ENCODE results near the gene RRP36. TPM values are rescaled to one million over a fixed set of nuclear protein-coding genes. Genes with fewer than 3 reads are reported as not detected.

RRP36 gene
- total RNA-seq, 1 donor from 2014 or later: 93.3 TPM

DNA sequence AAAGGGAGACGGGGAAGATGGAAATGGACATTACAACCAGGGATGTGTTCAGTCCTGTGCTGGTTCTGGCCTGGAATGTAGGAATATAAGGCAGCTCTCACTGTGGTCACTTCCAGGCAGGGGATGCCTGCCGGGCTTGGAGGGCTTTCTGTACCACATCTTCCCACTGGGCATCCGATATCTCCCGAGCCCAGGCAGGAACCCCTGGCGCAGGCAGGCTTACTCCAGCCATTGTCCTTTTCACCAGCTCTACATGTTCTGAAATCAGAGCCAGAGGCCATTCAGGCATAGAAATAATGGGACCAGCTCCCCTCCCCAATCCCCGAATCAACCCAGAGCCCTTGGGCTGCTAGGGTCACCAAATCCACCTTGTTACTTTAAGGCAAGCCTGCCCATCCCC is 9.1 kb upstream of the RRP36 start:
- Histone ChIP-seq H3K9me3 (ENCODE audit: low read depth) (no peaks in the 10 kb centered on the region), H3K4me1 (peaks cover 18% of the 10 kb centered on the region), H3F3A (ENCODE audit: low read depth) (peaks cover 13% of the 10 kb centered on the region), H3K27ac (no peak overlapping the region), H3K9ac (peak overlapping the region; percentile 74), H4K20me1 (ENCODE audit: low read depth) (peaks cover 16% of the 10 kb centered on the region), H3K79me2 (ENCODE audit: low read depth) (peaks cover 54% of the 10 kb centered on the region), H3K36me3 (no peaks in the 10 kb centered on the region), H3K4me3 (peak overlapping the region; percentile 82), H3K27me3 (no peaks in the 10 kb centered on the region), H2AFZ (replicated peaks) (no peak overlapping the region), H3K4me2 (peak overlapping the region; percentile 89)
- no peak for DNase-seq (ENCODE audit: low spot score)
- H3K36me3 Mint-ChIP-seq: peaks cover 22% of the 10 kb centered on the region
- H3K27ac Mint-ChIP-seq: no peak overlapping the region
- peaks cover 4% of the 10 kb centered on the region for H3K27me3 Mint-ChIP-seq (ENCODE audit: insufficient read depth, low read depth)
- no peak for TF ChIP-seq CTCF (IDR thresholded peaks at IDR 0.05)
- TF ChIP-seq EZH2phosphoT487 (IDR thresholded peaks at IDR 0.05): no peak
- TF ChIP-seq EZH2 (IDR thresholded peaks at IDR 0.05): no peak
- H3K9me3 Mint-ChIP-seq: no peaks in the 10 kb centered on the region
- peaks cover 32% of the 10 kb centered on the region for H3K4me1 Mint-ChIP-seq
- peak overlapping the region; percentile 95 for H3K4me3 Mint-ChIP-seq

DNA sequence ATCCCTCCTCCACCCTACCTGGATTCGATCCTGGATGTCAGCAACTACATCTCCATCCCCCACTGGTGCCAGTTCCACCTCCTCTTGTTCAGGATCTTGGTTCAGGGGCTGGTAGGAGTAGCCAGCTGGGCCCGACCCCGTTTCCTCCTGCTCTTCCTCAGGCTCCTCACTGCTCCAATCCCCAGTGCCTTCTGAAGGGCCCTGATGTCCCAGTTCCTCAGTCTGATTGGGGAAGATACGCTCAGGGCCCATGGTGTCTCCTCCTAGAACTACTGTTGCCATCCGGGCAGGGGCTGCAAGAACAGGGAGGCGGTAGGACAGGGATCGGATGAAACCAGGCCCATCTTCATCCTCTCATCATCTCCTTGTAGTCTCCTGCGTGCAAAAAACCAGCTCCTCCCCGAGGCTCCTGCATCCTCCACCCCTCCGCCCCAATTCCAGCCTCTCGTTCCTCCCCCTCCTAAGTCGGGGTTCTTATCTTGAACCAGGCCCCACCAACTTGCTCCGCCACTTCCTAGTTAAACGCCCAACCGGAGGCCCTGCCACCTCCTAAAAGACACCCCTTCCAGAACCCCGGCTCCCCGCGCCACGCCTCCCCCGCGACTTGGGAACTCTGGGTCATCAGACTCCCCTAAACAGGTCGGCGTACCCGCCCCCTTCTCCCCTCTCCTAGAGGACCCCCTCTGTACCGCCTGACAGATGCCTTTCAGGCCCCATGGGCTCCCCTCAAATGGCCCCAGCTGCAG is 8.2 kb upstream of the RRP36 start:
- TF ChIP-seq EZH2phosphoT487 (IDR thresholded peaks at IDR 0.05) (no peak), CTCF (IDR thresholded peaks at IDR 0.05) (no peak), EZH2 (IDR thresholded peaks at IDR 0.05) (no peak)
- Mint-ChIP-seq H3K9me3 (no peaks in the 10 kb centered on the region), H3K27ac (peak overlapping the region; percentile 84), H3K36me3 (peaks cover 18% of the 10 kb centered on the region), H3K4me1 (peaks cover 32% of the 10 kb centered on the region), H3K27me3 (ENCODE audit: insufficient read depth, low read depth) (peaks cover 4% of the 10 kb centered on the region), H3K4me3 (peak overlapping the region; percentile 95)
- Histone ChIP-seq H3K4me2 (peak overlapping the region; percentile 89), H3F3A (ENCODE audit: low read depth) (peaks cover 13% of the 10 kb centered on the region), H3K9me3 (ENCODE audit: low read depth) (no peaks in the 10 kb centered on the region), H3K9ac (peak overlapping the region; percentile 74), H3K27ac (no peak overlapping the region), H3K36me3 (no peaks in the 10 kb centered on the region), H3K4me1 (peaks cover 18% of the 10 kb centered on the region), H2AFZ (replicated peaks) (peak overlapping the region; percentile 52), H3K27me3 (no peaks in the 10 kb centered on the region), H3K4me3 (peak overlapping the region; percentile 82), H4K20me1 (ENCODE audit: low read depth) (peaks cover 16% of the 10 kb centered on the region), H3K79me2 (ENCODE audit: low read depth) (peaks cover 59% of the 10 kb centered on the region)
- DNase-seq (ENCODE audit: low spot score): no peak

DNA sequence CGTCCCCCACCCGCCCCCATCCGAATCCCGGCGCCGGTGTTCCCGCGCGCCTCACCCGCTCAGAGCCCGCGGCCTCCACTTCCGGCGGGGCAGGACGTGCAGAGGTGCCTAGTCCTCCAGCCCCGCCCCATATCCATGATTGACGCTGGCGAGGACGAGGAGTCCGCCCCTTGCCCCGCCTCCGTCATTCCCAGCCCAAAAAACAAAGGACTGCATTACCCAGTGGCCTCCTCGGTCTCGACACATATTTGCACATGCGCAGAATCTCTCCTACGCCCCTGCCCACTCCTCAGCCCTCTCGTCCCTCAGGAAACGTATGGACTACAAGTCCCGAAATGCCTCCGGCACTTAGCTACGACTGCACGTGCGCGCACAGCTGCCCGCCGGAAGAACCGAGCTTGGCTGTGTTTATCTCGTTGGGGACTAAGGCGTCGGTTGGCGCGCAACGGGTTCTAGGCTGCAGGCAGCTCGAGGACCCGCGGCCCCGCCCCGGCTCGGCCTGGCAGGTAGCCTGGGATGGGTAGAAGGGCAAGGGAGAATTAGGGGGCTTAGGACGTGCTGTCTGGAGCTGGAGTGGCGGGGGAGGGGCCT is 7.5 kb upstream of the RRP36 start, which contains the start of the genes KLHDC3 and MEA1:
Gene KLHDC3, plus strand, starts transcription at position 407 of the 591 bp plus-strand sequence. CDS start 2,944 bp downstream, outside the sequence.
Gene MEA1, minus strand, starts transcription at position 104 of the 591 bp plus-strand sequence. CDS start 133 bp downstream, outside the sequence.
- peaks cover 13% of the 10 kb centered on the region for H3F3A ChIP-seq (ENCODE audit: low read depth)
- peaks cover 59% of the 10 kb centered on the region for H3K79me2 ChIP-seq (ENCODE audit: low read depth)
- no peaks in the 10 kb centered on the region for H3K9me3 ChIP-seq (ENCODE audit: low read depth)
- no peak for TF ChIP-seq CTCF (IDR thresholded peaks at IDR 0.05)
- no peak for TF ChIP-seq EZH2phosphoT487 (IDR thresholded peaks at IDR 0.05)
- no peak for TF ChIP-seq EZH2 (IDR thresholded peaks at IDR 0.05)
- peaks cover 4% of the 10 kb centered on the region for H3K27me3 Mint-ChIP-seq (ENCODE audit: insufficient read depth, low read depth)
- peak; percentile 100 for DNase-seq (ENCODE audit: low spot score)
- no peaks in the 10 kb centered on the region for H3K36me3 ChIP-seq
- H3K4me3 ChIP-seq: peak within 1 kb of the TSS; percentile 82
- peaks cover 18% of the 10 kb centered on the region for H3K4me1 ChIP-seq
- no peaks in the 10 kb centered on the region for H3K27me3 ChIP-seq
- peak within 1 kb of the TSS; percentile 74 for H3K9ac ChIP-seq
- H3K9me3 Mint-ChIP-seq: no peaks in the 10 kb centered on the region
- H4K20me1 ChIP-seq (ENCODE audit: low read depth): peaks cover 16% of the 10 kb centered on the region
- peaks cover 14% of the 10 kb centered on the region for H3K36me3 Mint-ChIP-seq
- no peak within 1 kb of the TSS for H3K27ac ChIP-seq
- H3K4me3 Mint-ChIP-seq: peak within 1 kb of the TSS; percentile 95
- peak within 1 kb of the TSS; percentile 89 for H3K4me2 ChIP-seq
- H3K4me1 Mint-ChIP-seq: peaks cover 32% of the 10 kb centered on the region
- H3K27ac Mint-ChIP-seq: peak within 1 kb of the TSS; percentile 84
- peak within 1 kb of the TSS; percentile 61 for H2AFZ ChIP-seq (replicated peaks)

All from neural progenitor cell (in vitro differentiated cells).